Coronary artery (tissue), 2 donors: Measurements from ENCODE around the gene SNX27.

ENCODE experiments used
- DNase-seq: peaks from one replicate; pipeline ENCODE4 v3.0.0-alpha.2; 2017; ENCODE audit warnings: low spot score
- H3K27ac ChIP-seq, 2 donors: fragments of 200-600 bp; sonication (generic); one replicate each; pipeline ENCODE4 v1.5.1; 2016 to 2019
- H3K4me3 ChIP-seq: fragments of 200-600 bp; sonication (generic); 2 replicates; pipeline ENCODE4 v1.5.1; 2016; ENCODE audit warnings: mild to moderate bottlenecking, moderate library complexity
- CTCF ChIP-seq: fragments of 200-600 bp; sonication (generic); IDR thresholded peaks from one replicate; pipeline ENCODE4 v1.5.1; 2019; ENCODE audit warnings: antibody characterized with exemption

Gene SNX27

GRCh38 chr1:151574575-151575529 is 37.0 kb upstream of the SNX27 start:
- DNase-seq, result no peak
- no peak for TF ChIP-seq CTCF
- H3K27ac ChIP-seq, result no peak overlapping the region
- H3K4me3 ChIP-seq, result no peak overlapping the region

DNA sequence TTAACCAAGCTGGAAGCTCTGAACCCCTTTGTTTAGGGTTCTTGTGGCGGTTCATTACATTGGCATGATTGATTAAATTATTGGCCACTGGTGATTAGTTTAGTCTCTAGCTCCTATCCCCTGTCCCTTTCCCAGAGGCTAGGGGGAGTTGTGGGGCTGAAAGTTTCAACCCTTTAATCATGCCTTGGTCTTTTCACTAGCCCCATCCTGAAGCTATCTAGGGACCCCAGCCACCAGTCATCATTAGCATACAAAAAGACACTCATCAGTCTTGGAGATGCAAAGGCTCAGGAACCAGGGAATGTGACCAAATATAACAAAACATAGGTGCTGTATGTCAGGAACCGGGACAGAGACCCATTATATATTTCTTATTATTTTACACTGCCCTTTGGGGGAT is 34.7 kb upstream of the SNX27 start:
- no peak overlapping the region for H3K27ac ChIP-seq
- DNase-seq, result no peak
- TF ChIP-seq CTCF, result no peak
- H3K4me3 ChIP-seq, result no peak overlapping the region

DNA sequence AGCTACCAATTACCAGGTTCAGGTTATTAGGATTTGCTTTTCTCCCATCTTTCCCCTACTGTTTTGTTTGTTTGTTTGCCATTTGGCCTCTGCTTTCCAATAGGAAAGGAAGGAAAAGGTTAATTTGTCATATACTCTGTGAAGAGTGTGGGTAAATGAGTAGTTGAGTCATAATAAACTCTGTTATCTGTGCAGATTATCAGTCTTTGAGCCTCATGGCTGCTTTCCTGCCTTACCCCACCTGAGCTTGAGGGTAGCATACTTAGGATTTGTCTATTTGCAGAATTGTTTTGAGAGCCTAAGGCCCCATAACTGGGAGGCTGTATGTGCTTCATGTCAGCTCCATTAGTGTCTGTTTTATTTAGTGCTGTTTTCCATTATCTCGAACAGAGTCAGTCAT is 32.9 kb upstream of the SNX27 start:
- no peak for TF ChIP-seq CTCF
- Histone ChIP-seq H3K27ac (no peak overlapping the region), H3K4me3 (no peak overlapping the region)
- no peak for DNase-seq

- no peak for TF ChIP-seq CTCF
- no peak for DNase-seq
- H3K27ac ChIP-seq, result no peak overlapping the region
- H3K4me3 ChIP-seq, result no peak overlapping the region
Observed at GRCh38 chr1:151579436-151580225, 32.2 kb upstream of the SNX27 start.

- Histone ChIP-seq H3K4me3 (no peak overlapping the region), H3K27ac (no peak overlapping the region)
- no peak for TF ChIP-seq CTCF
- DNase-seq, result no peak
Observed at GRCh38 chr1:151581451-151581850, 30.4 kb upstream of the SNX27 start.

DNA sequence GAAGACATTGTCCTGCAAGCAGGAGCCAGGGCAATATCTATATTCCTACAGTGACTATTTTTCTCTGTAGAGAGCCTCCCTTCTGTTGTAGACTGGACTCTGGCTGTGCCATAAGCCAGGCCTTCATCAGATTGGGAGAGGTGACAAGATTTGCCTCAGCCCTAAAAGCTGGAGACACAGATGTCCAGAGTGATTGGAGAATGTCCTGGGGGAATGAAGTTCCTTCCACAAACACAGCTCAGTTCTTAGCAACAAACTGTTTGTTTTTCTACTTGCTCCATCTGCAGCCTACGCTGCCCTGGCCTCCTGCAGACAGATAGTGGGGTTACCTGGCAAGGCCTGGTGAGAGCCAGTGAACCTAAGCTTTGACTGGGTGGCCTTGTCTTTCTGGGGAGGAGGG is 29.9 kb upstream of the SNX27 start:
- TF ChIP-seq CTCF, result no peak
- no peak for DNase-seq
- Histone ChIP-seq H3K27ac (no peak overlapping the region), H3K4me3 (no peak overlapping the region)
